Kasumi-1 (cell line): ENCODE results near the gene WWC2.
"Not testable (repeated sequence)": the region's sequence is repeated elsewhere in the genome, so short reads cannot be mapped to it uniquely, and the experiment has no call there.

ENCODE experiments used
- DNase-seq, 2 experiments: peaks; one replicate each; lab custom pipeline; 2025; lab: John Stamatoyannopoulos, UW

The WWC2 gene

DNA sequence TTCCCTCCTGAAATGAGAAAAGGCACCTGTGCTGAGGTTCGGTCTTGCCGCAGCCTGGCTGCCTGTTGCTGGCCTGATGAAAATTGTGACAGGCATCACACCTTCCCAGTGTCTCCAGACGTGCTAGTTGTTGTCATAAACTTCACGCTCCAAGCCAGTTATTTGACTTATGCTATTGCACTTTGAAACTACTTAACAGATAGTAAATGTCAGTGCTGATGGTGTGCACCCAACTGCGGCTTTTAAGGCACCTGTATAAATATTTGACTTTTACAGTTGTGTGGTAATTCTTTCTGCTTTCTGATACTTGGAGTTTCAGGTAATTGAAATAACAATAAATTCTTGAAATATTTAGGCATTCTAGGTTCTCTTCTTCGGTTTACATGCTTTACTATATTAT lies 1.8 kb downstream of the WWC2 start:
- no peak for DNase-seq

DNA sequence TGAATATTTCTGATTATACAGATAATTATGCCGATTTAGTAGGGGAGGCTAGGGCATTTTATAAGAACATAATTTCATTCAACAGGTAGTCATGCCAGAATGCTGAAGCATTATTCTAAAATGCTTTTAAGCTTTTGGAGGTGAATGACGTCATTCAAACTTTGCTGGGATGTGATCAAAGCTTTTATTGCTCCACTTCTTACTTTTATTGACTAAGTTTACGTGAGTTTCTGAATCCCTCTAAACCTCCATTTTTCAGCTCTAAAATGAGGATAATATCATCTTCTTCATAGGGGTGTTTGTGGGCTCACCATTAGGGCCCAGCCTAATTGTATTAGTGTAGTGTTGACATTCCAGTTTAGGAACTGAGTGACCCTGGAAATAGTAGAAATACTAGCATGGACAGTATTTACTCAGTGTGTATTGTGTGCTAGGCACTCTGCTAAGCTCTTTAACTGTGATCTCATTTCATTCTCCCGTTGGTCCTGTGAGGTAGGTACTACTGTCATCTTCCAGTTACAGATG lies 3.0 kb downstream of the WWC2 start:
- DNase-seq: no peak

DNA sequence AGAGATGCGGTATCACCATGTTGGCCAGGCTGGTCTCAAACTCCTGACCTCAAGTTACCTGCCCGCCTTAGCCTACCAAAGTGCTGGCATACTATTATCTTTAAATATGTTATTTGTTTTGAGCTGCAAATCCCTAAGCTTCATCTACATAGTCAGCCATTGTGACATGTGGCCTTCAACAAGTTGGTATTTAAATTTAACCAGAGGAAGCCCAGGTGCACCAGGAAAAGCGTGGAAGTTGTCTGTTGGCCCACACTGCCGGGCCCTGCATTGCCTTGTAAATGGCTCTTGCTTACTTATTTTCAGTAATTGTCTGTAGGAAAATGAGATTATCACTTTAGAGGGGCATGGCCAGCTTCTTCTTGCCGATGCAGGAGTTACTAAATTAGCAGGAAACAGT lies 6.0 kb downstream of the WWC2 start:
- DNase-seq: no peak

GRCh38 chr4:183106839-183107238 lies 7.8 kb downstream of the WWC2 start:
- DNase-seq: no peak

DNA sequence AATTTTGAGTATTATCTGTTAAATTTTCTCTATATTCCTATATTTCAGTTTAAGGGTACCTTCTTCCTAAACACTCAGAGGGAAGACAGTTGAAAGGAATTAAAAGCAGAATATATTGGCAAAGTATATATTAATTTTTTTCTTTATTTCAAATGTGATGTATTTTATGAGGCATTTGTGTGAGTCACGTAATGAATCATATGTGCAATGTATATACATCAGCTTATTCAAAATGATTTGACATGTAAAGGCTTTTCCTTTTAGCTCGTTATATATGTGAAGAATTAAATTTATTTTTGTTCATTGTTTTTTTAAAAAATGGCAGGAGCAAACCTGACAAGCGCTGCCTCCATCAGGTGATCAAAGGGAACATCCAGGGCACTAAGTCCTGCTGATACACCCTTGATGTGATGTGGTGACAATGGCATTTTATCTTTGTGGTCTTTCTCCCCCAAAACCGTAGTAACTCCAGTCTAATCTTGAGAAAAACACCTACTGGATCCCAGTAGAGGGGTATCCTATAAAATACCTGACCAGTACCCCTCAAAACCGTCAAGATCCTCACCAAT lies 8.9 kb downstream of the WWC2 start:
- no peak for DNase-seq

GRCh38 chr4:183110244-183110643 lies 11.2 kb downstream of the WWC2 start:
- no peak for DNase-seq

- DNase-seq: no peak
These were observed 12.4 kb downstream of the WWC2 start for GRCh38 chr4:183111452-183111885.

DNA sequence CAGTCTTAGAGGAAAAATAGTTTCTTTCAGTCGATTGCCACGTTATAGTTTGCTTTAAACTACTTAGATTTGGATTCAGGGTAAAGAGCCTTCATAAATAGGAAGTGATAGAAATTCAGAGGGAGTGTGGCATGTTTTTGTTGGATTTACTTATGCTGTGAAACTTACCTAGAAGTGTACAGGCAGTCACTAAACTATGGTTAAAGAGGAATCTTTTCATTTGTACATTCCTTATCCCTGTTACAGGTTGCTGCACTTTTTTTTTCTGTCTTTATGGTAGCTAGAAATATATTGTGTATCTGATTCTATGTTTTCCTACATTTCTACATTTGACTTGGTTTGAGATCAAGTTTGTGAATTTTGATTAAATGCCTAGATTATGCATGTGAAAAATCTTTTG lies 19.1 kb downstream of the WWC2 start:
- no peak for DNase-seq

- no peak for DNase-seq
These were observed 19.5 kb downstream of the WWC2 start for GRCh38 chr4:183118585-183118984.

- not testable (repeated sequence) for DNase-seq
These were observed 22.6 kb downstream of the WWC2 start for GRCh38 chr4:183121660-183122059.

DNA sequence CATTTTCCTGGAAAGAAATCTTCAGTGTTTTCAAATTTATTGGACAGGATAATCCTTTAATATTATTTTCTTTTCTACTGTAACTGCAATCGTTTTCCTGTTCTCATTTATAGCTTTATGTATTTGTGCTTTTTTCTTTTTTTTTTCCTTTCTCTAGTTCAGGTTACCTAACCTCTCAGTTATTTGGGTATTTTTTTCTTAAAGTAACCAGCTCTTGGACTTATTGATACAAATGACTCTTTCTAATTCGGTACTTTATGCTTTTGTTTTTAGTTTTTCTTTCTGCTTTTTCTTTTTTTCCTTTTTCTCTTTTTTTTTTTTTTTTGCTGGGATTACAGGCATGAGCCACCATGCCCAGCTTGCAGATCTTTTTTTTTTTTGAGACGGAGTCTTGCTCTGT lies 25.2 kb downstream of the WWC2 start:
- no peak for DNase-seq

DNA sequence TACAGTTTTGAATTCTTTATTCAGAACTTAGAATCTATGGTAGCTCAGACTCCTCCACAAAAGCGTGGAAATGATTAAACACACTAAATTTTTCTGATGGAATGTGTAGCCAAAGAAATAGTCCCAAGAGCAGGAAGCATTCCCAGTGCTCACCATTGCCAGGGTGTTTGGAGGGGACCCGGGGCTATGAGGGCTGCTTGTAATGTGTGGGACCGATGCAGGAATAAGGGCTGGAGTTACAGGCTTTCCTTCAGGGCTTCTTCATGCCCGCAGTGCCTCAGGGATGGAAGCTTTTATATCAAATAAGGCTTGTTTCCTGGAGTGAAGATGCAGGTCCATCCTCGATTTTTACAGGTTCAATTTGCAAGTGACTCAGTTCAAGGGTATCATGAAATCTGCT lies 25.8 kb downstream of the WWC2 start:
- no peak for DNase-seq

DNA sequence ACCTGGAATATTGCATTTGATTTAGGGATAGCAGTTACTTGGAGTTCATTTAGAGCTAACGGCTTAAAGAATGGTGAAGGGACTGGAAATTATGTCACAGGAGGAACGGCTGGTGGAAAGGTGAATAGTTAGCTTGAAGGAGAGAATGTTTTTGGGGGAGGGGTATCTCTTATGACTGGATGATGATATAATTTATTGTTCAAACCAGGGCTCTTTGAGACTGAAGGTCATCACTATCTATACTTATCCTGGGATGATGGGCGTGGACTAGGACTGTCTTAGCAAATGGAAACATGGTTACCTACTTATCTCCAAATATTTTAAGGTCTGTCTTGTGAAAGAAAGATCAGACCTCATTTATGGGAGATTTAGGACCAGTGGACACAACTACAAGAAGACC lies 30.1 kb downstream of the WWC2 start:
- DNase-seq: no peak

DNA sequence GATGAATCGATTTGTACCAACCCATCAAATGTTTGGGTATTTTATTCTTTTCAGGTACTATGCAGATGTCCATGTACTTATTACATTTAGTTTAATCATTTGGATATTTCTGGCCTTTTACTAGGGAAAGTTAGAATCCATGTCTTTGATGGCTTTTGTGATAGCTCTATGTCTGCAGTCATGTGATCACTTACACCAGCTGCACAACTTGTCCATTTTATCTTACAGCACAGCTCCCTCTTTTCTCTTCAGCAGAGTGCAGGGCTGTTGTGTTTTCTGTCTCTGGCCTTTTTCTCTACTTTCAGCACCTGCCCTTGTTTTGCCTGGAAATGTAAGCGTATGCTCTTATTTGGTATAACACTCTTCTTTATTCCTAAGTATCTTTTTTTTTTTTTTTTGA lies 30.6 kb downstream of the WWC2 start:
- no peak for DNase-seq

- no peak for DNase-seq
These were observed 31.5 kb downstream of the WWC2 start for GRCh38 chr4:183130328-183131155.

- DNase-seq: no peak
These were observed 33.0 kb downstream of the WWC2 start for GRCh38 chr4:183132081-183132480.

DNA sequence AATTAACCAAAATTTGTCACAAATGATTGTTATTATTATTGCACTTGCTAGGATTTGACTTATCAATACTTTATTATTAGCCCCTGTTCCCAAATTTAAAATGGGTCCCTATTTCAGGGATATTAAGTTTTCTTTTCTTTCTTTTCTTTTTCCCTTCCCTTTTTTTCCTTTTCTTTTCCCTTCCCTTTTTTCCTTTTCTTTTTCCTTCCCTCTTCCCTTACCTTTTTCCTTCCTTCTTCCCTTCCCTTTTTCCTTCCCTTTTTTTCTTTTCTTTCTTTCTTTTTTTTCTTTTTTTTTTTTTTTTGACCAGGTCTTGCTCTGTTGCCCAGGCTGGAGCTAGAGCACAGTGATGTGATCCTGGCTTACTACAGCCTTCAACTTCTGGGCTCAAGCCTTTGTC lies 33.8 kb downstream of the WWC2 start:
- DNase-seq: no peak

- no peak for DNase-seq
These were observed 37.8 kb downstream of the WWC2 start for GRCh38 chr4:183136855-183137254.

DNA sequence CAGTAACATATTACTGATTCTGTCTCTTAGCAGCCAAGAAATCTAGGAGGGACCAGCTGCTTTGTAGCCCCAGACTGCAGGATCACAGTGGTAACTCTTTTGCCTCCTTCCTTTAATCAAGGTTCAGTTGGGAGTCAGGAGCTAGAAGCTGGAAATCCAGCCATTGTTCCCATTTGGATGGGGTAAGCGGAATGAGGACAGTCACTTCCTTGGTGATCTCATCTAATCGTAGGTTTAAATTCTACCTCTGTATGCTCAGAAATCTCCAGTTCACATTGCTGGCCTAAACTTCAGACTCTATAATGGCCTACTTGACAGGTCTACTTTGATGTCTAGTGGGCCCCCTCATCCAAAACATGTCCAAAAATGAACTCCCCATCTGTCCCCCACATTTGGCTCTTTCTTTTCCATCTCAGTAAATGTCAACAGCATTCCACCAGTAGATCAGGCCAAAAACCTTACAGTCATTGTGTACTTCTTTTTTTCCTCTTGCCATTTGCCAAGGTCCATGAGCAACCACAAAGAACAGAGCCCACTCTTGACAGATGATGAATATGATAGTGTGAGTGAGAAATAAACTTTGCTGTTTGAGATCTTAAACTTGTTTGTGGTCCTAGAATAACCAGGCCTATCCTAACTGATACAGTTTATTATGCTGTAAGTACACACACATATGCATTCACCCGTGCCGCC lies 40.1 kb downstream of the WWC2 start:
- DNase-seq: no peak

GRCh38 chr4:183139972-183140570 lies 41.0 kb downstream of the WWC2 start:
- DNase-seq: no peak

GRCh38 chr4:183140911-183141320 lies 41.9 kb downstream of the WWC2 start:
- DNase-seq: no peak

DNA sequence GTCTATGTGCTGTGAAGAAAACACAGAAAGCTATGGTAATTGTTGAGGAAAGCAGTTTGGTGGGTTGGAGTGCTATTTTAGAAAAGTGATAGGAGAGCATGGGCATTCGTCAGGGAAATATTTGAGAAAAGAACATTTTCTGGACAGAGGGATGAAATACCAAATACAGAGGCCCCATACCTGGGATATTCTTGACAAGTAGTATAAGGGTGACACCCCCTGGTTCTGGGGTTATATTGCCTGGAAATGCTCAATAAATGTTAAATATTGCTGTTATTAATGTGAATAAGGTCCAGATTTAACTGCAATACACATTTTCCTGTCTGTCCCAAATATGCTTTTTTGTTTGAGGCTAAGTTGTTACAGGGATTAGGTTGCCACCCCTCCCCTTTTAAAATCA lies 42.9 kb downstream of the WWC2 start:
- no peak for DNase-seq
